ENCODE results near the gene KRT86. TPM values are rescaled to one million over a fixed set of nuclear protein-coding genes. Genes with fewer than 3 reads are reported as not detected.

KRT86 gene
- total RNA-seq, 4 donors from 2014 or later: not detected

- Histone ChIP-seq H3K27ac (no peak within 1 kb of the TSS), H3K27me3 (peaks cover 0 to 6% of the 10 kb centered on the region in 2 donors), H3K4me3 (peak within 1 kb of the TSS in 1 of 4 donors; percentile 17), H3K4me1 (peaks cover 0 to 20% (median 0%) of the 10 kb centered on the region in 4 donors), H3K36me3 (no peaks in the 10 kb centered on the region), H3K9me3 (no peaks in the 10 kb centered on the region)
- no peak for DNase-seq
- TF ChIP-seq POLR2A (IDR thresholded peaks at IDR 0.05) (no peak), CTCF (IDR thresholded peaks at IDR 0.05) (no peak)
Observed at GRCh38 chr12:52232674-52233461, 41.6 kb upstream of the KRT86 start, which contains the start of gene KRT7. TSS of gene KRT7 (plus strand) at chr12:52233243. CDS start at chr12:52233297, 54 bp downstream.

- peaks cover 0 to 6% of the 10 kb centered on the region in 2 donors for H3K27me3 ChIP-seq
- no peak for DNase-seq
- TF ChIP-seq CTCF (IDR thresholded peaks at IDR 0.05) (no peak), POLR2A (IDR thresholded peaks at IDR 0.05) (no peak)
- H3K4me3 ChIP-seq: peak overlapping the region in 1 of 4 donors; percentile 17
- no peaks in the 10 kb centered on the region for H3K36me3 ChIP-seq
- peaks cover 0 to 20% (median 0%) of the 10 kb centered on the region in 4 donors for H3K4me1 ChIP-seq
- H3K27ac ChIP-seq: no peak overlapping the region
- no peaks in the 10 kb centered on the region for H3K9me3 ChIP-seq
Observed at GRCh38 chr12:52233462-52234207, 40.8 kb upstream of the KRT86 start.

- Histone ChIP-seq H3K4me3 (no peak overlapping the region), H3K4me1 (peaks cover 0 to 20% (median 0%) of the 10 kb centered on the region in 4 donors), H3K9me3 (no peaks in the 10 kb centered on the region), H3K27me3 (peaks cover 0 to 6% of the 10 kb centered on the region in 2 donors), H3K36me3 (no peaks in the 10 kb centered on the region), H3K27ac (no peak overlapping the region)
- no peak for DNase-seq
- TF ChIP-seq POLR2A (IDR thresholded peaks at IDR 0.05) (no peak), CTCF (IDR thresholded peaks at IDR 0.05) (no peak)
Observed at GRCh38 chr12:52234223-52234810, 40.1 kb upstream of the KRT86 start.

GRCh38 chr12:52235001-52235764 lies 39.3 kb upstream of the KRT86 start:
- no peak for DNase-seq
- no peak overlapping the region for H3K27ac ChIP-seq

More at GRCh38 chr12:52235001-52235764, 39.3 kb upstream of the KRT86 start:
- Histone ChIP-seq H3K4me3 (no peak overlapping the region), H3K9me3 (no peaks in the 10 kb centered on the region), H3K4me1 (peaks cover 0 to 20% (median 0%) of the 10 kb centered on the region in 4 donors), H3K27me3 (peaks cover 0 to 6% of the 10 kb centered on the region in 2 donors), H3K36me3 (no peaks in the 10 kb centered on the region)
- TF ChIP-seq POLR2A (IDR thresholded peaks at IDR 0.05) (no peak), CTCF (IDR thresholded peaks at IDR 0.05) (no peak)

Data from Peyer's patch (tissue), 4 donors.